Endothelial cell of umbilical vein (primary cell): ENCODE results near the gene GNAQ. TPM values are rescaled to one million over a fixed set of nuclear protein-coding genes. Genes with fewer than 3 reads are reported as not detected.

Source experiments
- BruUV-seq: library from RNA; stranded (reverse); fragments of 400-500 nt; replicated peaks from 2 replicates; lab custom pipeline; 2021; lab: Mats Ljungman, UMichigan
- CTCF ChIA-PET: fragments of 300-600, 350-600 bp; sonication (Branson Sonifier 250); formaldehyde crosslinking; loops from one replicate; lab custom pipeline; 2021; ENCODE audit warnings: antibody characterized with exemption, inconsistent platforms; lab: Charles Lee
- POLR2A ChIA-PET: fragments of 300-600, 350-600 bp; sonication (Branson Sonifier 250); formaldehyde crosslinking; loops from one replicate; lab custom pipeline; 2021; ENCODE audit warnings: antibody characterized with exemption, inconsistent platforms; lab: Charles Lee
- DNase-seq: peaks from one replicate; pipeline ENCODE4 v3.0.0-alpha.2; 2011; ENCODE audit warnings: low read depth, low spot score
- FAIRE-seq: peaks from 2 replicates; lab custom pipeline; 2011; peaks lifted over from hg19 to GRCh38; lab: Jason Lieb, UNC
- H2AFZ ChIP-seq: 2 replicates; pipeline ENCODE4 v1.6.0; 2012; ENCODE audit warnings: low read depth, low read length, control low read depth, inconsistent platforms
- H3K27ac ChIP-seq: 2 replicates; pipeline ENCODE4 v1.5.1; 2011; ENCODE audit warnings: low read depth, mild to moderate bottlenecking, control low read depth, low read length, moderate library complexity; ENCODE audit not compliant: insufficient read depth
- H3K27me3 ChIP-seq, 2 experiments: 2 replicates each; pipeline versions ENCODE4 v1.6.0 to v1.6.1; 2011; ENCODE audit warnings: low read length in 2 of 2, mixed read lengths in 1 of 2; ENCODE audit not compliant: control insufficient read depth in 2 of 2, insufficient read depth in 2 of 2
- H3K36me3 ChIP-seq, 2 experiments: 2 replicates in 1 of 2; 3 replicates in 1 of 2; pipeline ENCODE4 v1.5.1; 2011; ENCODE audit warnings: low read length in 2 of 2, mild to moderate bottlenecking in 1 of 2, moderate library complexity in 1 of 2; ENCODE audit not compliant: control insufficient read depth in 2 of 2, insufficient read depth in 2 of 2; ENCODE audit errors: extremely low read depth in 1 of 2
- H3K4me1 ChIP-seq: 3 replicates; pipeline ENCODE4 v1.5.1; 2011; ENCODE audit warnings: mild to moderate bottlenecking, low read length; ENCODE audit not compliant: control insufficient read depth, insufficient read depth; ENCODE audit errors: extremely low read depth
- H3K4me2 ChIP-seq: 2 replicates; pipeline ENCODE4 v1.6.1; 2011; ENCODE audit warnings: low read length, control low read depth, mixed read lengths; ENCODE audit not compliant: insufficient read depth
- H3K4me3 ChIP-seq, 3 experiments: fragments of 200-600 bp in 1 of 3; sonication (generic), shearing (Covaris generic) in 1 of 3; replicated peaks in 1 of 3; 2 replicates each; pipeline ENCODE4 v1.5.1; 2011 to 2016; ENCODE audit warnings: control low read depth in 3 of 3, low read length in 3 of 3, mild to moderate bottlenecking in 2 of 3, inconsistent platforms in 1 of 3, low read depth in 1 of 3, moderate library complexity in 1 of 3; ENCODE audit not compliant: insufficient read depth in 1 of 3
- H3K79me2 ChIP-seq: 2 replicates; pipeline ENCODE4 v1.6.0; 2012; ENCODE audit warnings: low read length, inconsistent platforms; ENCODE audit not compliant: control insufficient read depth, insufficient read depth
- H3K9ac ChIP-seq: replicated peaks from 2 replicates; pipeline ENCODE3; 2011; ENCODE audit warnings: low read length, control low read depth; ENCODE audit not compliant: insufficient read depth; ENCODE audit errors: extremely low read depth
- H3K9me1 ChIP-seq: replicated peaks from 3 replicates; pipeline ENCODE4 v1.6.0; 2011; ENCODE audit warnings: mild to moderate bottlenecking, low read length; ENCODE audit not compliant: control insufficient read depth, insufficient read depth; ENCODE audit errors: extremely low read depth
- H3K9me3 ChIP-seq: replicated peaks from 2 replicates; pipeline ENCODE4 v1.5.1; 2012; ENCODE audit warnings: low read length, inconsistent platforms; ENCODE audit not compliant: control insufficient read depth, insufficient read depth
- H4K20me1 ChIP-seq: replicated peaks from 2 replicates; pipeline ENCODE3; 2011; ENCODE audit warnings: mild to moderate bottlenecking, low read length; ENCODE audit not compliant: control insufficient read depth, insufficient read depth; ENCODE audit errors: extremely low read depth
- EZH2 ChIP-seq: IDR thresholded peaks from 2 replicates; pipeline ENCODE4 v1.6.1; 2012; ENCODE audit warnings: borderline replicate concordance, low read depth, mild to moderate bottlenecking, moderate library complexity, low read length, inconsistent platforms; ENCODE audit not compliant: severe bottlenecking
- FOS ChIP-seq: IDR thresholded peaks from 2 replicates; pipeline ENCODE4 v1.6.1; 2011; ENCODE audit warnings: mild to moderate bottlenecking, low read length, moderate library complexity, borderline replicate concordance; ENCODE audit not compliant: insufficient read depth
- GATA2 ChIP-seq: IDR thresholded peaks from 2 replicates; pipeline ENCODE4 v1.7.0; 2011; ENCODE audit warnings: low read depth, mild to moderate bottlenecking, moderate library complexity, mixed read lengths, low read length; ENCODE audit not compliant: insufficient read length, insufficient read depth
- JUN ChIP-seq: IDR thresholded peaks from 2 replicates; pipeline ENCODE4 v1.6.1; 2011; ENCODE audit warnings: borderline replicate concordance, low read depth; ENCODE audit not compliant: insufficient read length, insufficient read depth
- MYC ChIP-seq: IDR thresholded peaks from one replicate; pipeline ENCODE4 v1.6.1; 2011; ENCODE audit warnings: mild to moderate bottlenecking, low read depth, low read length
- POLR2A ChIP-seq: IDR thresholded peaks from 2 replicates; pipeline ENCODE4 v1.6.1; 2012; ENCODE audit warnings: low read depth, mild to moderate bottlenecking, control low read depth, low read length
- POLR2AphosphoS5 ChIP-seq: IDR thresholded peaks from 2 replicates; pipeline ENCODE4 v1.6.1; 2012; ENCODE audit warnings: low read depth, mild to moderate bottlenecking, control low read depth, low read length, moderate library complexity; ENCODE audit not compliant: insufficient read depth
- dilution Hi-C: fragments of 300-500 bp; cut with MboI; formaldehyde crosslinking; loops from one replicate; pipeline ENCODE4 v1.15.0; 2019; ENCODE audit warnings: low sequenced_read_pairs; ENCODE audit not compliant: extremely low pct_ligation_motif_present
- intact Hi-C: fragments of 100-400 bp; cut with micrococcal nuclease; formaldehyde crosslinking; loops from one replicate; pipeline ENCODE4 v1.10.0; 2022
- polyA plus RNA-seq, 4 experiments: library from polyadenylated mRNA; depleted of rRNA in 3 of 4; stranded (reverse) in 3 of 4; unstranded in 1 of 4; fragments of >200 nt; gene quantifications; 2 replicates each; pipeline versions ENCODE4 v1.2.1 to v1.2.3, GENCODE V29; 2011 to 2012; ENCODE audit warnings: missing spikeins in 1 of 4
- total RNA-seq: library from RNA; stranded (reverse); gene quantifications from 2 replicates; pipeline ENCODE4 v1.2.3, GENCODE V29; 2021
- TF ChIP-seq, protein P1 (sequence below): IDR thresholded peaks from 2 replicates; pipeline ENCODE4 v1.6.1; 2011; ENCODE audit not compliant: insufficient read depth, insufficient read length
- TF ChIP-seq, protein P2 (sequence below), 2 donors: IDR thresholded peaks; 1 replicate in 1 of 2; 2 replicates in 1 of 2; pipeline ENCODE4 v1.5.1; 2011; ENCODE audit warnings: low read length in 2 of 2, mild to moderate bottlenecking in 2 of 2, moderate library complexity in 2 of 2, control low read depth in 1 of 2, inconsistent platforms in 1 of 2, low read depth in 1 of 2; ENCODE audit not compliant: insufficient read depth in 1 of 2; ENCODE audit errors: extremely low read depth in 1 of 2

Gene GNAQ
- total and polyA plus RNA-seq, 2 donors (not counting 3 experiments of a cell fraction or from before 2014, with no cell fraction given) = 26.1 to 67.3 TPM

- H2AFZ ChIP-seq = no peak overlapping the region
- intact Hi-C loops = no loop called here
- no peak overlapping the region for H3K4me2 ChIP-seq
- H3K9me1 ChIP-seq = no peaks in the 10 kb centered on the region
- H3K79me2 ChIP-seq = no peaks in the 10 kb centered on the region
- H4K20me1 ChIP-seq = no peaks in the 10 kb centered on the region
- no peak overlapping the region for H3K4me3 ChIP-seq
- no peaks in the 10 kb centered on the region for H3K27me3 ChIP-seq
- no peak overlapping the region for H3K27ac ChIP-seq
- peaks cover 3 to 7% of the 10 kb centered on the region in 2 experiments for H3K36me3 ChIP-seq
- dilution Hi-C loops = no loop called here
- H3K9ac ChIP-seq = no peak overlapping the region
- BruUV-seq = no TSS peak
- CTCF ChIA-PET = no interaction called here
- DNase-seq (no peak), FAIRE-seq (no peak)
- H3K9me3 ChIP-seq = no peaks in the 10 kb centered on the region
- POLR2A ChIA-PET = no interaction called here
- TF ChIP-seq, protein P1, sequence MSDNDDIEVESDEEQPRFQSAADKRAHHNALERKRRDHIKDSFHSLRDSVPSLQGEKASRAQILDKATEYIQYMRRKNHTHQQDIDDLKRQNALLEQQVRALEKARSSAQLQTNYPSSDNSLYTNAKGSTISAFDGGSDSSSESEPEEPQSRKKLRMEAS = no peak
- TF ChIP-seq POLR2AphosphoS5 (no peak), JUN (no peak), MYC (no peak), EZH2 (no peak), GATA2 (no peak), FOS (no peak), POLR2A (no peak)
- TF ChIP-seq, protein P2, sequence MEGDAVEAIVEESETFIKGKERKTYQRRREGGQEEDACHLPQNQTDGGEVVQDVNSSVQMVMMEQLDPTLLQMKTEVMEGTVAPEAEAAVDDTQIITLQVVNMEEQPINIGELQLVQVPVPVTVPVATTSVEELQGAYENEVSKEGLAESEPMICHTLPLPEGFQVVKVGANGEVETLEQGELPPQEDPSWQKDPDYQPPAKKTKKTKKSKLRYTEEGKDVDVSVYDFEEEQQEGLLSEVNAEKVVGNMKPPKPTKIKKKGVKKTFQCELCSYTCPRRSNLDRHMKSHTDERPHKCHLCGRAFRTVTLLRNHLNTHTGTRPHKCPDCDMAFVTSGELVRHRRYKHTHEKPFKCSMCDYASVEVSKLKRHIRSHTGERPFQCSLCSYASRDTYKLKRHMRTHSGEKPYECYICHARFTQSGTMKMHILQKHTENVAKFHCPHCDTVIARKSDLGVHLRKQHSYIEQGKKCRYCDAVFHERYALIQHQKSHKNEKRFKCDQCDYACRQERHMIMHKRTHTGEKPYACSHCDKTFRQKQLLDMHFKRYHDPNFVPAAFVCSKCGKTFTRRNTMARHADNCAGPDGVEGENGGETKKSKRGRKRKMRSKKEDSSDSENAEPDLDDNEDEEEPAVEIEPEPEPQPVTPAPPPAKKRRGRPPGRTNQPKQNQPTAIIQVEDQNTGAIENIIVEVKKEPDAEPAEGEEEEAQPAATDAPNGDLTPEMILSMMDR (IDR thresholded peaks at IDR 0.05; ENCODE audit: extremely low read depth in 1 of 2, insufficient read depth in 1 of 2, low read depth in 1 of 2, low read length in 2 of 2) = no peak
- H3K4me1 ChIP-seq = peaks cover 3% of the 10 kb centered on the region
These were observed 305.8 kb downstream of the GNAQ start for GRCh38 chr9:77725820-77726219.
